ENCODE results near the gene EFCAB10. TPM values are rescaled to one million over a fixed set of nuclear protein-coding genes. Genes with fewer than 3 reads are reported as not detected.

The EFCAB10 gene
- total and polyA plus RNA-seq, 2 of the 13 experiments (the other 11 are each of a cell fraction or from before 2014, with no cell fraction given), result 0.40 TPM; not detected in 1

GRCh38 chr7:105521717-105522463, 59.4 kb downstream of the EFCAB10 start, which contains the start of gene PUS7 (continued):
- TF ChIP-seq ZHX2 (IDR thresholded peaks at IDR 0.05; ENCODE audit: low read depth) (no peak), ZHX2 (CRISPR knock-in tag; IDR thresholded peaks at IDR 0.05; ENCODE audit: borderline replicate concordance) (no peak; the same call in 1 of the 2 replicates), ZSCAN30 (CRISPR knock-in tag; IDR thresholded peaks at IDR 0.05) (peak; percentile 73; the same call in 1 of the 2 replicates), MED13 (CRISPR knock-in tag; IDR thresholded peaks at IDR 0.05) (peak; percentile 49; the same call in 1 of the 2 replicates), ZNF713 (CRISPR knock-in tag; IDR thresholded peaks at IDR 0.05) (0 out of 2 replicates have a peak, but pooled peaks have one; percentile 8), U2AF1 (optimal IDR thresholded peaks at IDR 0.05; ENCODE audit: low read depth, low read length) (no peak), ZNF142 (CRISPR knock-in tag; IDR thresholded peaks at IDR 0.05) (peak; percentile 89), ZNF652 (CRISPR knock-in tag; IDR thresholded peaks at IDR 0.05; ENCODE audit: borderline replicate concordance, low read depth) (no peak), NFYB (CRISPR knock-in tag; IDR thresholded peaks at IDR 0.05) (no peak), HDAC1 (CRISPR knock-in tag; IDR thresholded peaks at IDR 0.05) (peak; percentile 49), NFATC3 (CRISPR knock-in tag; IDR thresholded peaks at IDR 0.05) (no peak), ZNF460 (CRISPR knock-in tag; IDR thresholded peaks at IDR 0.05; ENCODE audit: borderline replicate concordance) (no peak), ZNF678 (CRISPR knock-in tag; IDR thresholded peaks at IDR 0.05) (peak; percentile 75), ZNF326 (CRISPR knock-in tag; IDR thresholded peaks at IDR 0.05; ENCODE audit: borderline replicate concordance) (no peak), ZSCAN21 (CRISPR knock-in tag; IDR thresholded peaks at IDR 0.05; ENCODE audit: borderline replicate concordance) (peak; percentile 74; the same call in 1 of the 2 replicates), IKZF5 (CRISPR knock-in tag; IDR thresholded peaks at IDR 0.05) (0 out of 2 replicates have a peak, but pooled peaks have one; percentile 8), KLF9 (CRISPR knock-in tag; IDR thresholded peaks at IDR 0.05; ENCODE audit: low read depth) (no peak)
